SIG-M5 treated with dmso at 0.1 percent for 504 hours (cell line): ENCODE data around the gene MZT1.
A peak's percentile ranks its signal among the peaks of the same experiment; 100 is the strongest.

Experiments
- DNase-seq: peaks from one replicate; lab custom pipeline; 2025; ENCODE audit not compliant: unreplicated experiment; lab: John Stamatoyannopoulos, UW

MZT1 gene, protein sequence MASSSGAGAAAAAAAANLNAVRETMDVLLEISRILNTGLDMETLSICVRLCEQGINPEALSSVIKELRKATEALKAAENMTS

DNA sequence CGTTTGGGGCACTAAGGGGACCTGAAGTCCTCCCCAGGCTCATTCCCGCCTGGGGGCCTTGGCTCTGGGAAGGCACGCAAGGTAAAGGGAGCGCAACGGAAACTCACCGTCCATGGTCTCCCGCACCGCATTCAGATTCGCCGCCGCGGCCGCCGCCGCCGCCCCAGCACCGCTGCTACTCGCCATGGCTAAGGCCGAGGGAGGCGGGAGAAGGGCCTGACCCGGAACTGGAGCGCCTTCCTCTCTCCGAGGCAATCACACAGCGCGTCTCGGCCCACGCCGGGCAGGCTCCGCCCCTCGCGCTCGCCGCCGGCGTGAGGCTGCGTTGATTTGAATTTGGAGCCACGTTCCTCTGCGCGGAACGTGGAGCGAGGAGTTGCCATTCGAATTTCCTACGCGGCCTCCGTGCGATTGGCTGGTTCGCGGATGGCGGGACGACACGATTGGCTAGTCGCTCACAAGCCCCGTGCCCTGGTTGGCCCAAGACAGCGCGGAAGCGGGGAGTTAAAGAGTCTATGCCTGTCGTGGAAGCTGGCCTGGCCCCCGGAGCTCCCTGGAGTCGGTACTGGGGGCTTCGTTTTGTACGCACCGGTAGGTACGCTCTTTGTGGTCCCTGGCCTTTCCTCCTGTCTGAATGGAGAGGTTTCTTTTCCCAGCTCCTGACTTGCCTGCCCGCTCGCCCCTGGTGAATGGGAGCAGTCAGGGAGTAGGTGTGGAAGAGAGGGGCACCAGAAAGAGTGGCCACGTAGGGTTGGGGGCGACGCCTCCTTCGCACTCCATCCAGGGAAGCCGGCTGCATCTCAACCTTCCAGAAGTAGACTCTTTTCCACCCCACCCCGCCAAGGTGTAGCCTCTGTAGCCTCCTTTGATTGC lies at the start of gene MZT1, which contains the start of gene BORA:
Gene MZT1 (minus strand): TSS at position 213 of the 873 bp plus-strand sequence. CDS start 27 bp downstream, at position 186.
Gene BORA (plus strand): TSS at position 507 of the 873 bp plus-strand sequence. CDS start 1,018 bp downstream, outside the sequence.
- DNase-seq, result peak; percentile 96

DNA sequence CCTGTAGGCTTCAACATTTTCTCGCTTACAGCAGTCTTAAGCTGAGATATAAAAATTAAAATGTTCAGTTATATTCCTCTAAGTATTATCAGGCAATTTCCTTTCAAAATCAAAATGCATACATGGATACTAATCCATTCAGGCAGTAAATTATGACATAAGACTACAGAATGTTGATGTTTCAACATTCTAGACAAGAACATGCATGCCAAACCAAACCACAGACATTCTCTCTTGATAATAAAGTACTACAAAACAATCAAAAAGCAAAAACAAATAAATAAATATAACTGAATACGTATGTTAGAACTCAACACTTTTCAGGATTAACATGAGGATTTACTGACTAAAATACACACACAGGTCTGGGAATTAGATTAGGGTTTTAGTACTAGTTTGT lies 46.6 kb upstream of the MZT1 start:
- DNase-seq, result no peak

DNA sequence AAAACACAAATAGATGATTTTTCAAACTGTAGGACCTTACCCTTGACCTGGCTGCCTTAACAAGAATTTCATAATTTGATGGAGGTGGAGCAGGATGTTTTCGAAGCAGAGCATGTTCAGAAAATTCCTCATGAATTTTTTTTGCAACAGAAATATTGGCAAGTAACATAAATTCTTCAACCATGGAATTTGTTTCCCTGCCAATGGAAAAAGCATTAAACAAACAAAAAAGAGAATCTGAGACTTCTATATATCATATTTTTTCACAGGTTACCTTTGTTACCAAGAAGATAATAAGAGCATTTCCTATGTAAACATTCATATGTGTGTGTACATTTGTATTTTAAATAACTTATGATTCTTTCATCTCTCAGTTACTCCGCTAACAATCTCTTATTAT lies 36.0 kb upstream of the MZT1 start:
- no peak for DNase-seq

DNA sequence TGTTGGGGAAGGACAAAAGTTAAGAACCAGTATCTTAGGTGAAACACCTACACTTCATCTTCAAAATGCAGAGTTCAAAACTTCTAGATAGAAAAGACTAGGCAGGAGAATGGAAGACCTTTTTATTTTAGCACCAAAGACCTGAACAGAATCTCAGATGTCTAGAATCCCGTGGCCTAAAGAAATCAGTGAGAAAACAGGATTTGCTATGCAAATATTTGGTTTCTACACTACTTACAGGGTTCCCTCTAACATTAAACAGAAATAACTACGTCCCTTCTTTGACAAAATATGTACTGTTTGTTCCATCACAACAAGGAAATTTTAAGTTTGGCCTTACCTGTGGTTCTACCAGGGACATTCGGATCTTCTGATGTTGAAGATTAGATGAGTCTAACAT lies 32.8 kb upstream of the MZT1 start:
- DNase-seq, result no peak

DNA sequence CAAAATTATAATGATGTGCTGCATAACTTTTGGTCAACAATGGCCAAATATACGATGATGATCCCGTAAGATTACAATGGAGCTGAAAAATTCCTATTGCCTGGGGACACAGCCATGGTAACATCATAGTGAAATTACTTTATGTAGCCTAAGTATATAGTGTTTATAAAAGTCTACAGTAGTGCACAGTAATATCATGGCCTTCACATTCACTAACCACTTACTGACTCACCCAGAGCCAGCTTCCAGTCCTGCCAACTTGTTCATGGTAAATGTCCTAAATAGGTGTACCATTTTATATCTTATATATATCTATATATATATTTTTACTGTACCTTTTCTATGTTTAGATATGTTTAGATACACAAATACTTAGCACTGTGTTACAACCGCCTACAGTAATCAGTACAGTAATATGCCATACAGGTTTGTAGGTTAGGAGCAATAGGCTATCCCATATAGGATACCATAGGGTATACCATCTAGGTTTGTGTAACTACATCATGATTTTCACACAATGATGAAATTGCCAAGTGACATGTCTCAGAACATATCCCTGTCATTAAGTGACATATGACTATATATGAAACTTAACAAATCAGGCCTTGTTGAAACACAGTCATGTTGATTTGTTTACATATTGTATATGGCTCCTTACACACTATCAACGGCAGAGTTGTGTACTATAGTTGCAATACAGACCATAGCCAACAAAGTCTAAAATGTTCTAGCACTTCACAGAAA lies 30.5 kb upstream of the MZT1 start:
- DNase-seq, result no peak

DNA sequence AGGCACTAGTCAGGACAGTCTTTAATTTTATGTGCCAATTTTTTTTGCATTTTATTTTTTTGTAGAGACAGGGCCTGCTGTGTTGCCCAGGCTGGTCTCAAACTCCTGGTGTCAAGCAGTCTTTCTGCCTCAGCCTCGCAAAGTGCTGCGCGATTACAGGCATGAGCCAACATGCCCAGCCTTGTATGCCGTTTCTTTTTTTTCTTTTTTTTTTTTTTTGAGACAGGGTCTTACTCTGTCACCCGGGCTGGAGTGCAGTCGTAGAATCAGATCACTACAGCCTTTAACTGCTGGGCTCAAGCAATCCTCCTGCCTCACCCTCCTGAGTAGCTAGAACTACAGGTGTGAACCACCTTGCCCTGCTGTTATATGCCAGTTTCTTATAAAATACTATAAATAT lies 26.7 kb upstream of the MZT1 start:
- no peak for DNase-seq

DNA sequence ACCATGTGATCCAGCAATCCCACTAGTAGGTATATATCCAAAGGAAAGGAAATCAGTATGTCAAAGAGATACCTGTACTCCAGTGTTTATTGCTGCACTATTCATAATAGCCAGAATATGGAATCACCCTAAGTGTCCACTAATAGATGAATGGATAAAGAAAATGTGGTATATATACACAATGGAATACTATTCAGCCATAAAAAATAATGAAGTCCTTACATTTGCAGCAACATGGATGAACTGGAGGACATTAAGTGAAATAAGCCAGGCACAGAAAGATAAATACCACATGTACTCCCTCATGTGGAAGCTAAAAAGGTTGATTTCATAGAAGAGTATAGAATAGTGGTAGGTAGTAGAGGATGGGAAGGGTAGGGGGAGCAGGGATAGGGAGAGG lies 23.8 kb upstream of the MZT1 start:
- no peak for DNase-seq

DNA sequence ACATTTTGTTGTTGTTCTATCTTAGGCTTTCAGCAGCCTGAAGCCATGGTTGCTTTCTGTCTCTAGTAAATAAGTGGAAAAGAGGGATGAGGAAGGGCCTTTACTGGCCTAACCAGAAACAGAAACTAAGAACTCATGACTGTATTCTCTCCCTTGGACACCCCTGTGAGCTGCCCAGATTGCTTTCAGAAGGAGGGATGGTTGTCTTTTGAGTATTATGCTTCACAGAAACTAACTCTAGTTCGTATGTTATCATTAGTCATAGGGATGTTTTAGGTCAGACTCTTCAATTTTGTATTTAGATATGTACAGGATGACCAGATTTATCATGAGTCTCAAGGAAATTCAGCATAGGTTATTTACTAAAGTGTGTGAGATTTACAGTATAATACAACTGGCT lies 17.8 kb upstream of the MZT1 start:
- no peak for DNase-seq

DNA sequence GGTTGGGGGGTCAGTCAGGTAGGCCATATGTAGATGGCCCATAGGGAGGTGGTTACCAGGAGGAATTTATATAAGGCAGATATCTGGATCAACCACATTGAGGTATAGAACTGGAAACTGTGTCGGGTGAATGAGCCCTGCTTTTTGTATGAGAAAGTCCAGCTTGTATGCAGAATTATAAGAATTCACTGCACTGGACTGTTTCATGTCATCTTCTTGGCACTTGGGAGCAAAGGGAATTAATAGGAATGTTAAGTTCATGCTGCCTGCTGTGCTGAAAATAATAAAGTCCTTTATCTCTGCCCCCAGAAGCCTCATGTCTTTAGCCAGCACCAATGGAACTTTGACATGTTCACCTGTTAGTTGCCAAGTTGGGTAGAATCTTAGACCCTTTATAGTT lies 12.6 kb upstream of the MZT1 start:
- DNase-seq, result no peak

DNA sequence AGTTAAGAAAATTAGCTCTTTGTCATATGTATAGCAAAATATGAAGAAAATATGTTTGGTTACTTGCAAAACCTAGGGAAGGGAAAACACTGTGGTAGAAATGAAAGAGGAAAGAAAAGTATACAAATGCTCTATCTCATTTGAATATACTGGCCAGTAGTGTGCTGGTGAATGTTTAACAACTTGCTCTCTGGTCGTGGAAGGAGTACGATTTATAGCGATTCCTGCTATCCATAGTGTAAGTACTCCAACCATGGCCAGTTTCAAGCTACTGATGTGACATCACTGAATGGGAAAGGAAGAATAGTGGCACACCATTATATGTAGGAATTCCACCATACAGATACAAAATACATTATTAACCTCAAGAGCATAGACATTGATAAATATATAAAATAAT lies 9.6 kb upstream of the MZT1 start:
- no peak for DNase-seq

DNA sequence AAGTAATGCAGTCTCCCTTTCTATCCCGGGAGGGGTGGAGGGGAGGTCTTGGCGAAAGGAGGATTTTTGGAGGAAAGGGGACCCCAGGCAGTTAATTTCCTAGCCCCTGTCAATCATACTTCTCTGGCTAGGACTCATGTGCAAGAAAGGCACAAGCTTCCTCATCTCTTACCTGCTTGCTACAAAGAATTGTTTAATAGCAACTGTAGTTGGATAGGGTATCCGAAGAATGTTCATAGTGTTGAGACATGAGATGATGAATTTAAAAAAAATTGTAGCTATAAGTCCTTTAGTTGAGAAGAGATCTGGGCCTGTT lies 819 bp upstream of the MZT1 start:
- DNase-seq, result no peak

DNA sequence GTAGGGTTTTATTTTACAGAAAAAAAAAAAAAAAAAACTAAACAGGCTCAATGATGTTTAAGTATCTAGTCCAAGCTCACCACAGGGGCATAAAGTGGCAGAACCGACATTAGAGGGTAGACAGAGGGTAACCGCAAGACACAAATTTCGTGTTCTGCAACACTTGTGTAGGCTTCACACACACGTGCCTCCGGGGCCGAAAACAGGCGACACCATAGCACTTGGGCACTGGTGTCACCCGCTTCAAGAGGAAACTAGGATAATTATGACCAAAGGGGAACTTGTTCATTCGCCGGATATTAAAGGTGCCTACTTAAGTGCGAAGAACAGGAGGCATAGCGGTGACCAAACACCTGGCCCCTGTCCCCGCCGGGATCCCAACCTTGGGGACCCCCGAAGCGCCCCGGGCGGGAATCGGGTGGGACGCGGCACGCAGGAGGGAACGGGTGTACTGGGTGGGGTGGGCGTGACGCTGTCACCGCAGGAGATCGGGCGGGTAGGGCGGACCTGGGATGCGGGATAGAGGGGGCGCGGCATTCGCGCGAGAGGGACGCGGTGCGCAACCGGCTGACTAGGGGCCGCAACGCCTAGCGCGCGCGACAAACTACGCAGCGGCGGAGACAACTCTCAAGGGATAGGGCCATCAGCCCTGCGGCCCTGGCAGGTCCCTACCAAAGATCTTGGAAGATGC lies 558 bp downstream of the MZT1 start:
- peak; percentile 51 for DNase-seq

DNA sequence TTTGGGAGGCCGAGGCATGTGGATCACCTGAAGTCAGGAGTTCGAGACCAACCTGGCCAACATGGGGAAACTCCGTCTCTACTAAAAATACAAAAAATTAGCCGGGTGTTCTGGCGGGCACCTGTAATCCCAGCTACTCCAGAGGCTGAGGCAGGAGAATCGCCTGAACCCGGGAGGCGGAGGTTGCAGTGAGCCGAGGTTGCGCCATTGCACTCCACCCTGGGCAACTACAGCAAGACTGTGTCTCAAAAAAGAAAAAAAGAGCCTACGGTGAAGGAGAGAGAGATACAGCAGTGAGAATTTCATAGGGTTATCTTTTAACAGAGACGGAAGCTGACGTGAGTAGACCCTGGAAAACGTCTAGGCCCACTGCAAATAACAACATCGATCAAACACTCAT lies 1.2 kb downstream of the MZT1 start:
- DNase-seq, result peak; percentile 31

DNA sequence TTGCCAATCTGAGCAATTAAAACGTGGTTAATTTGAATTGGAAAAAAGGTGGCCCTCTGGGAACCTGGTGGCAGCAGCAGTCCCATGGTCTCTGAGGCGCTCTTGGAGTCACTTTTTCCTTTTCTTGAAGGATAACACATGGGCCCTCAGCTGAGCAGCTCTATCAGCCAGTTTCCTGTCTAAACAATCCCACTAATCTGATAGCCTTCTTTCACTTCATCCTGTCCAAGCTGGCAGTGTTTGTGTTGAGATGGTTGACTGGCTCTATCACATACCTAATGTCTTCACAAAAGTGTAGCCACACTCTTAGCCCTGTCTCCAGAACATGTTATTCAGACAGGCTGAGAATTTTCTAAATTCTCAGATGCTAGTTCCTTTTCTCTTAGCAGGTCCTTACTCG lies 10.7 kb downstream of the MZT1 start:
- no peak for DNase-seq

DNA sequence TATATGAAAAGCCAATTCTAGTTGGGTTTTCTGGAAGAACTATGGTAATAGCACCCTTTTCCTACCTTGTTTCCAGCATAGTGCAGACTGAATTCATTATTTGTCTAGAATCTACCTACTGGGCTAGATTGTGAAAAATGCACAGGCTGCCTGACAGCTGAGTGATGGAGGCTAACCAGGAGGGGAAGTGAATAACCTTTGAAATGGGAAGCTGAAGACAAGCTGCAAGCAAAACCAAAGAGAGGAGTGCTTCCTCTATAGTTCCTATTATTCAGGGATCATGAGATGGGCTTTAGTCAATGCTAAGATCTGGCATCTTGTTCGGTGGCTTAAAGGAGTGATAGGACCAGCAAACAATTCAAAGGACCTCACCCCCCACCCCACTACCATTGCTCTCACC lies 26.9 kb downstream of the MZT1 start:
- DNase-seq, result peak; percentile 29

DNA sequence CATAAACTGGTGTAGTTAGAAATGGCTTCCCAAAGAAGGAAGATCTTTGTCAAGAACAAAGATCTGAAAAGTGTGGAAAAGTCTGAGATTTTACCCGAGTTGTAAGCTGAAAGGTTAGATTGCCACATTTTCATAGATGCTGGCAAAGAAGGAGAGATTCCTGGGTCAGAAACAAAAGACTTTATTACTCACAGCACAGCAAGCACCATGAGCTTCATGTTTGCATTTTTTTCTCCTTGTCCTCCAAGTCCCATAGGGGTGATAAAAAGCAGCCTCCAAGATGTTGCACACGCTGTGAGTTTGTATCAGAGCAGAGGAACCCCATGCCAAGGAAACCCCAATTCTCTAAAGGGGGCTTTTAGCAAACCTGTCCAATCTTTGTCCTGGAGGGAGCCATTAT lies 29.3 kb downstream of the MZT1 start:
- DNase-seq, result no peak

DNA sequence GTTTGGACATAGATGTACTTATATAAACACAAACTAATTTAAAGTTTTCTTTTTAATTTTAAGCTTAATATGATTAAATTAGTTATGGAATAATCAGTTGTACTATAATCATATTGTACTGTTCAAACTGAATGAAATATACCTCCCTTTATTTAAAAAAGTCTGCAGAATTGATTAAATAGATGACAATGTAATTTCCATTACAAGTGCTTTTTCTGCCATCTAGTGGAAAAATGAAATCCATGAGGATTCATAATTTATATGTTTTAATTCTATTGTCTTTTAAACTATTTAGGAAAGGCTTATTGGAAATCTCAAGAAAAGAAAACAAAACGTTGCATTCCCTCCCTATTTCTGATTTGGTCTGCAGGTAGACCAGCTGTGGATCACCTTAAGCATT lies 30.9 kb downstream of the MZT1 start:
- no peak for DNase-seq

DNA sequence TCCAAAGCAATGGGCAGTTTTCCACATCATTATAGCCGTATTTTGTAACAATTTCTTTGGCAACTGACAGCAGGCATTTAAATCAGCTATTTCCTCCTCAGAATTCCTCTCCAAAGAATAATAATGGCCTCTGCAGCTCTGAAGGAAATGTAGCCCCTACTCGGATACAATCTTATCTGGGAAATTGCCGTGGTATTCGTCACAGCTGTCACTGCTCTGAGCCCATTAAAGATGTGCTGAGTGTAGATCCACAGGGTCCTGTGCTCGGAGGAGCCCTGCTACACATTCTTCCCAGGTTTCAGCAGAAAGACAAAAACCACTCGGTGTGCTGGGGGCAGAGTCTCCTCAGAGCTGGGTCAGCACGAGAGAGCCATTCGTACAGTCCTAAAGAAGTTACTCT lies 33.1 kb downstream of the MZT1 start:
- DNase-seq, result no peak

DNA sequence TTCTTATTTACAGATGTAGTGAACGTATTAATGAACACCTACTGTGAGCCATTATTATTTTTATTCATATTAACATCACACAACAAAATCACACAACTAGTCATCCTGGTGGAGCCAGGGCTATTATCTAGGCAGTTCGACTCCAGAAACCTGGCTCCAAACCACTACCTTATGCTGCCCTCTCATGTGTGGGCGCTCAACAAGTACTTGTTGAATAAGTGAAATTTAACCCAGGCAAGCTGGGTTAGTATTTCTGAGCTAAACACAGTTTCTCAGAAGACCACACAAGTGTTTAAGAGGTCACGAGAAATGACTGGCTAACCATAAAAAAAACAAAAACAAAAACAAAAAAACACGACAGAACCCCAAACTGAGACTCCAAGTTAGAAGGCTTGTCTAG lies 33.6 kb downstream of the MZT1 start:
- DNase-seq, result no peak

DNA sequence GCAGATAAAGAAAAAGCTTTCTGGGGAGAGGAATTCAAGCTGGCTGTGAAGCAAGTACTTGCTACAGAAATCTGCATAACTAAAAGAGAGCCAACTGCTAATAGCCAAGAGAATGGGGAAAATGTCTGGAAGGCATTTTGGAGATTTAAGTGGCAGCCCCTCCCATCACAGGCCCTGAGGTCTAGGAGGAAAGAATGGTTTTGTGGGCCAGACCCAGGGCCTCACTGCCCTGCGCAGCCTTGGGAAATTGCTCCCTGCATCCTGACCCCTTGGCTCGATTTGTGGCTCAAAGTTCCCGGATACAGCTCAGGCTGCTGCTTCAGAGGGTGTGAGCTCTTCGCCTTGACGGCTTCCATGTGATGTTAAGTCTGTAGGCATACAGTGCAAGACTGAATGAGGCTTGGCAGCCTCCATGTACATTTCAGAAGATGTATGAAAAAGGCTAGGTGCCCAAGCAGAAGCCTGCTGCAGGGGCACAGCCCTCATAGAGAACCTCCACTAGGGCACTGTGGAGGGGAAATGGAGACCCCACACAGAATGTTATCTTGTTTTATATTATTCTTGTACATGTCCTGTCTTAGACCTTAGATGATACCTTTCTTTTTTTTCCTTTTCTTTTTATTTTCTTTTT lies 34.4 kb downstream of the MZT1 start:
- no peak for DNase-seq

DNA sequence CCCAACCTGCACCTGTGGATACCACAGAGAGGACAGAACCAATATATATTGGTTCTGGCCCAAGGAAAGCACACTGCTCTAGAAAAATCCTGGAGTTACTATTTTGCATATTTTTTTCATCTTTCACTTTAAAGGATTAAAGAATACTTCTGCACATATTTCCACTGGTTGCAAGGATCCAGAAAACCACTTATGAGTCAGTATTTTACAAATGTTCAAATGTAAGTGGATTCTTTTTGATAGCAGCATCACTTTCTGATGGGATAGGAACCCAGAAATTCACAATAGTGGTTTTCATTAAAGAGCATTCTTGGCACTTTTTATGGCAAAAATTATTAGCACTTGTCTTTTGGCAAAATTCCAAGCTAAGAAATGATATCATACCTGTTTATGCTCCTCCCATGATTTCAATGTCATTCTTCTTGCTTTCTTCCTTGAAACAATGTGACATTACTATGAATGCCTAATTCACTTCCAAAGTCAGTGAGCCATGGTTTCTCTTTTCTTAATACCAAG lies 38.2 kb downstream of the MZT1 start:
- DNase-seq, result no peak
